Endothelial cell of umbilical vein (primary cell): Measurements from ENCODE around the gene NRG3. TPM values are rescaled to one million over a fixed set of nuclear protein-coding genes. Genes with fewer than 3 reads are reported as not detected.

Source experiments
- BruUV-seq: library from RNA; stranded (reverse); fragments of 400-500 nt; replicated peaks from 2 replicates; lab custom pipeline; 2021; lab: Mats Ljungman, UMichigan
- CTCF ChIA-PET: fragments of 300-600, 350-600 bp; sonication (Branson Sonifier 250); formaldehyde crosslinking; loops from one replicate; lab custom pipeline; 2021; ENCODE audit warnings: antibody characterized with exemption, inconsistent platforms; lab: Charles Lee
- POLR2A ChIA-PET: fragments of 300-600, 350-600 bp; sonication (Branson Sonifier 250); formaldehyde crosslinking; loops from one replicate; lab custom pipeline; 2021; ENCODE audit warnings: antibody characterized with exemption, inconsistent platforms; lab: Charles Lee
- DNase-seq: peaks from one replicate; pipeline ENCODE4 v3.0.0-alpha.2; 2011; ENCODE audit warnings: low read depth, low spot score
- FAIRE-seq: peaks from 2 replicates; lab custom pipeline; 2011; peaks lifted over from hg19 to GRCh38; lab: Jason Lieb, UNC
- H2AFZ ChIP-seq: 2 replicates; pipeline ENCODE4 v1.6.0; 2012; ENCODE audit warnings: low read depth, low read length, control low read depth, inconsistent platforms
- H3K27ac ChIP-seq: 2 replicates; pipeline ENCODE4 v1.5.1; 2011; ENCODE audit warnings: low read depth, mild to moderate bottlenecking, control low read depth, low read length, moderate library complexity; ENCODE audit not compliant: insufficient read depth
- H3K27me3 ChIP-seq, 2 experiments: 2 replicates each; pipeline versions ENCODE4 v1.6.0 to v1.6.1; 2011; ENCODE audit warnings: low read length in 2 of 2, mixed read lengths in 1 of 2; ENCODE audit not compliant: control insufficient read depth in 2 of 2, insufficient read depth in 2 of 2
- H3K36me3 ChIP-seq, 2 experiments: 2 replicates in 1 of 2; 3 replicates in 1 of 2; pipeline ENCODE4 v1.5.1; 2011; ENCODE audit warnings: low read length in 2 of 2, mild to moderate bottlenecking in 1 of 2, moderate library complexity in 1 of 2; ENCODE audit not compliant: control insufficient read depth in 2 of 2, insufficient read depth in 2 of 2; ENCODE audit errors: extremely low read depth in 1 of 2
- H3K4me1 ChIP-seq: 3 replicates; pipeline ENCODE4 v1.5.1; 2011; ENCODE audit warnings: mild to moderate bottlenecking, low read length; ENCODE audit not compliant: control insufficient read depth, insufficient read depth; ENCODE audit errors: extremely low read depth
- H3K4me2 ChIP-seq: 2 replicates; pipeline ENCODE4 v1.6.1; 2011; ENCODE audit warnings: low read length, control low read depth, mixed read lengths; ENCODE audit not compliant: insufficient read depth
- H3K4me3 ChIP-seq, 3 experiments: fragments of 200-600 bp in 1 of 3; sonication (generic), shearing (Covaris generic) in 1 of 3; replicated peaks in 1 of 3; 2 replicates each; pipeline ENCODE4 v1.5.1; 2011 to 2016; ENCODE audit warnings: control low read depth in 3 of 3, low read length in 3 of 3, mild to moderate bottlenecking in 2 of 3, inconsistent platforms in 1 of 3, low read depth in 1 of 3, moderate library complexity in 1 of 3; ENCODE audit not compliant: insufficient read depth in 1 of 3
- H3K79me2 ChIP-seq: 2 replicates; pipeline ENCODE4 v1.6.0; 2012; ENCODE audit warnings: low read length, inconsistent platforms; ENCODE audit not compliant: control insufficient read depth, insufficient read depth
- H3K9ac ChIP-seq: replicated peaks from 2 replicates; pipeline ENCODE3; 2011; ENCODE audit warnings: low read length, control low read depth; ENCODE audit not compliant: insufficient read depth; ENCODE audit errors: extremely low read depth
- H3K9me1 ChIP-seq: replicated peaks from 3 replicates; pipeline ENCODE4 v1.6.0; 2011; ENCODE audit warnings: mild to moderate bottlenecking, low read length; ENCODE audit not compliant: control insufficient read depth, insufficient read depth; ENCODE audit errors: extremely low read depth
- H3K9me3 ChIP-seq: replicated peaks from 2 replicates; pipeline ENCODE4 v1.5.1; 2012; ENCODE audit warnings: low read length, inconsistent platforms; ENCODE audit not compliant: control insufficient read depth, insufficient read depth
- H4K20me1 ChIP-seq: replicated peaks from 2 replicates; pipeline ENCODE3; 2011; ENCODE audit warnings: mild to moderate bottlenecking, low read length; ENCODE audit not compliant: control insufficient read depth, insufficient read depth; ENCODE audit errors: extremely low read depth
- EZH2 ChIP-seq: IDR thresholded peaks from 2 replicates; pipeline ENCODE4 v1.6.1; 2012; ENCODE audit warnings: borderline replicate concordance, low read depth, mild to moderate bottlenecking, moderate library complexity, low read length, inconsistent platforms; ENCODE audit not compliant: severe bottlenecking
- FOS ChIP-seq: IDR thresholded peaks from 2 replicates; pipeline ENCODE4 v1.6.1; 2011; ENCODE audit warnings: mild to moderate bottlenecking, low read length, moderate library complexity, borderline replicate concordance; ENCODE audit not compliant: insufficient read depth
- GATA2 ChIP-seq: IDR thresholded peaks from 2 replicates; pipeline ENCODE4 v1.7.0; 2011; ENCODE audit warnings: low read depth, mild to moderate bottlenecking, moderate library complexity, mixed read lengths, low read length; ENCODE audit not compliant: insufficient read length, insufficient read depth
- JUN ChIP-seq: IDR thresholded peaks from 2 replicates; pipeline ENCODE4 v1.6.1; 2011; ENCODE audit warnings: borderline replicate concordance, low read depth; ENCODE audit not compliant: insufficient read length, insufficient read depth
- MYC ChIP-seq: IDR thresholded peaks from one replicate; pipeline ENCODE4 v1.6.1; 2011; ENCODE audit warnings: mild to moderate bottlenecking, low read depth, low read length
- POLR2A ChIP-seq: IDR thresholded peaks from 2 replicates; pipeline ENCODE4 v1.6.1; 2012; ENCODE audit warnings: low read depth, mild to moderate bottlenecking, control low read depth, low read length
- POLR2AphosphoS5 ChIP-seq: IDR thresholded peaks from 2 replicates; pipeline ENCODE4 v1.6.1; 2012; ENCODE audit warnings: low read depth, mild to moderate bottlenecking, control low read depth, low read length, moderate library complexity; ENCODE audit not compliant: insufficient read depth
- dilution Hi-C: fragments of 300-500 bp; cut with MboI; formaldehyde crosslinking; loops from one replicate; pipeline ENCODE4 v1.15.0; 2019; ENCODE audit warnings: low sequenced_read_pairs; ENCODE audit not compliant: extremely low pct_ligation_motif_present
- intact Hi-C: fragments of 100-400 bp; cut with micrococcal nuclease; formaldehyde crosslinking; loops from one replicate; pipeline ENCODE4 v1.10.0; 2022
- polyA plus RNA-seq, 4 experiments: library from polyadenylated mRNA; depleted of rRNA in 3 of 4; stranded (reverse) in 3 of 4; unstranded in 1 of 4; fragments of >200 nt; gene quantifications; 2 replicates each; pipeline versions ENCODE4 v1.2.1 to v1.2.3, GENCODE V29; 2011 to 2012; ENCODE audit warnings: missing spikeins in 1 of 4
- total RNA-seq: library from RNA; stranded (reverse); gene quantifications from 2 replicates; pipeline ENCODE4 v1.2.3, GENCODE V29; 2021
- TF ChIP-seq, protein P1 (sequence below): IDR thresholded peaks from 2 replicates; pipeline ENCODE4 v1.6.1; 2011; ENCODE audit not compliant: insufficient read depth, insufficient read length
- TF ChIP-seq, protein P2 (sequence below), 2 donors: IDR thresholded peaks; 1 replicate in 1 of 2; 2 replicates in 1 of 2; pipeline ENCODE4 v1.5.1; 2011; ENCODE audit warnings: low read length in 2 of 2, mild to moderate bottlenecking in 2 of 2, moderate library complexity in 2 of 2, control low read depth in 1 of 2, inconsistent platforms in 1 of 2, low read depth in 1 of 2; ENCODE audit not compliant: insufficient read depth in 1 of 2; ENCODE audit errors: extremely low read depth in 1 of 2

Gene NRG3
- total and polyA plus RNA-seq, 2 donors (not counting 3 experiments of a cell fraction or from before 2014, with no cell fraction given): 1.9 to 3.9 TPM

DNA sequence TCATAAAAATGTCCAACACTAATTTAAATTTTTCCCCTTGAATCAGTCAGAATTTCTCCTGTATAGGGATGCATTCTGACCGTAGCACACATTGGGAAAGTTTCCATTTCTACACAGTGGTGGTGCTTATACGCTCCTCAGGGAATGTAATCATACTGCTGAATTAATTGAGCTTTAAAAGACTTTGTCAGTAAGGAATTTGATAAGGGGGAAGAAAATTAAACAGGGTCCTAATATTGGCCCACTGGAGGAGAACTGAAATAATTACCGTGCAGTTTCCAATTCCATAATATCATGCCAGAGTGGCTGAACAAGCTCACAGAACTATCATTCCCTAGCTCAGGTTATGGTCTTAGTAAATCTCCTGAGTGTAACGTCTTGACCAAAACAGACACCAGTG lies 1041.9 kb downstream of the NRG3 start:
- no peaks in the 10 kb centered on the region for H3K9me1 ChIP-seq
- TF ChIP-seq GATA2 (no peak), POLR2AphosphoS5 (no peak), EZH2 (no peak), JUN (no peak), FOS (no peak), POLR2A (no peak), MYC (no peak)
- TF ChIP-seq, protein P1, sequence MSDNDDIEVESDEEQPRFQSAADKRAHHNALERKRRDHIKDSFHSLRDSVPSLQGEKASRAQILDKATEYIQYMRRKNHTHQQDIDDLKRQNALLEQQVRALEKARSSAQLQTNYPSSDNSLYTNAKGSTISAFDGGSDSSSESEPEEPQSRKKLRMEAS: no peak
- TF ChIP-seq, protein P2, sequence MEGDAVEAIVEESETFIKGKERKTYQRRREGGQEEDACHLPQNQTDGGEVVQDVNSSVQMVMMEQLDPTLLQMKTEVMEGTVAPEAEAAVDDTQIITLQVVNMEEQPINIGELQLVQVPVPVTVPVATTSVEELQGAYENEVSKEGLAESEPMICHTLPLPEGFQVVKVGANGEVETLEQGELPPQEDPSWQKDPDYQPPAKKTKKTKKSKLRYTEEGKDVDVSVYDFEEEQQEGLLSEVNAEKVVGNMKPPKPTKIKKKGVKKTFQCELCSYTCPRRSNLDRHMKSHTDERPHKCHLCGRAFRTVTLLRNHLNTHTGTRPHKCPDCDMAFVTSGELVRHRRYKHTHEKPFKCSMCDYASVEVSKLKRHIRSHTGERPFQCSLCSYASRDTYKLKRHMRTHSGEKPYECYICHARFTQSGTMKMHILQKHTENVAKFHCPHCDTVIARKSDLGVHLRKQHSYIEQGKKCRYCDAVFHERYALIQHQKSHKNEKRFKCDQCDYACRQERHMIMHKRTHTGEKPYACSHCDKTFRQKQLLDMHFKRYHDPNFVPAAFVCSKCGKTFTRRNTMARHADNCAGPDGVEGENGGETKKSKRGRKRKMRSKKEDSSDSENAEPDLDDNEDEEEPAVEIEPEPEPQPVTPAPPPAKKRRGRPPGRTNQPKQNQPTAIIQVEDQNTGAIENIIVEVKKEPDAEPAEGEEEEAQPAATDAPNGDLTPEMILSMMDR (IDR thresholded peaks at IDR 0.05; ENCODE audit: extremely low read depth in 1 of 2, insufficient read depth in 1 of 2, low read depth in 1 of 2, low read length in 2 of 2): no peak
- H4K20me1 ChIP-seq: no peaks in the 10 kb centered on the region
- ChIA-PET POLR2A (interaction anchor here (0.6 kb wide), 1 partner anchor 80 kb away, joined by 3 read pairs; no protein-coding TSS in a partner anchor), CTCF (no interaction called here)
- no peaks in the 10 kb centered on the region for H3K79me2 ChIP-seq
- intact Hi-C loops: no loop called here
- FAIRE-seq: no peak
- DNase-seq: no peak
- no peaks in the 10 kb centered on the region for H3K27me3 ChIP-seq
- no peaks in the 10 kb centered on the region for H3K9me3 ChIP-seq
- no TSS peak for BruUV-seq
- no peak overlapping the region for H2AFZ ChIP-seq
- no peaks in the 10 kb centered on the region for H3K36me3 ChIP-seq
- no peak overlapping the region for H3K9ac ChIP-seq
- no peak overlapping the region for H3K4me2 ChIP-seq
- H3K27ac ChIP-seq: no peak overlapping the region
- H3K4me3 ChIP-seq: no peak overlapping the region
- dilution Hi-C loops: no loop called here
- no peaks in the 10 kb centered on the region for H3K4me1 ChIP-seq
